Fibroblast of mammary gland (primary cell): Measurements from ENCODE around the gene HNF1B.
"Not testable (repeated sequence)": the region's sequence is repeated elsewhere in the genome, so short reads cannot be mapped to it uniquely, and the experiment has no call there.

Experiments
- DNase-seq: peaks from one replicate; pipeline ENCODE4 v3.0.0-alpha.2; 2010; ENCODE audit warnings: low read depth
- H3K4me3 ChIP-seq: 2 replicates; pipeline ENCODE4 v1.5.1; 2011; ENCODE audit warnings: low read depth, mild to moderate bottlenecking, low read length, moderate library complexity; ENCODE audit not compliant: control insufficient read depth
- CTCF ChIP-seq: conservative IDR thresholded peaks from 2 replicates; pipeline ENCODE4 v1.5.1; 2011; ENCODE audit warnings: low read depth, low read length, inconsistent platforms; ENCODE audit not compliant: control insufficient read depth, insufficient read depth

The HNF1B gene

GRCh38 chr17:37695726-37696125 is 49.1 kb downstream of the HNF1B start:
- DNase-seq, result no peak
- no peak for TF ChIP-seq CTCF
- no peak overlapping the region for H3K4me3 ChIP-seq

GRCh38 chr17:37694734-37695133 is 50.1 kb downstream of the HNF1B start:
- no peak for DNase-seq
- no peak overlapping the region for H3K4me3 ChIP-seq
- no peak for TF ChIP-seq CTCF

GRCh38 chr17:37693328-37693727 is 51.5 kb downstream of the HNF1B start:
- TF ChIP-seq CTCF, result no peak
- H3K4me3 ChIP-seq, result no peak overlapping the region
- no peak for DNase-seq

- DNase-seq, result no peak
- no peak for TF ChIP-seq CTCF
- no peak overlapping the region for H3K4me3 ChIP-seq
Measured at GRCh38 chr17:37691807-37692206, 53.1 kb downstream of the HNF1B start.

- TF ChIP-seq CTCF, result no peak
- no peak overlapping the region for H3K4me3 ChIP-seq
- DNase-seq, result no peak
Measured at GRCh38 chr17:37689317-37689716, 55.5 kb downstream of the HNF1B start.

GRCh38 chr17:37683454-37683984 is 61.3 kb downstream of the HNF1B start:
- TF ChIP-seq CTCF, result no peak

GRCh38 chr17:37682007-37682406 is 62.9 kb downstream of the HNF1B start:
- no peak for DNase-seq
- no peak overlapping the region for H3K4me3 ChIP-seq
- no peak for TF ChIP-seq CTCF

More at GRCh38 chr17:37683454-37683984, 61.3 kb downstream of the HNF1B start:
- no peak for DNase-seq
- H3K4me3 ChIP-seq, result no peak overlapping the region

- not testable (repeated sequence) for DNase-seq
Measured at GRCh38 chr17:37679995-37680394, 64.9 kb downstream of the HNF1B start.

More at GRCh38 chr17:37679995-37680394, 64.9 kb downstream of the HNF1B start:
- H3K4me3 ChIP-seq, result not testable (repeated sequence)
